Mesenchymal stem cell (in vitro differentiated cells and primary cell): ENCODE results near the gene C11orf91.

Experiments used
- DNase-seq: peaks from one replicate; pipeline ENCODE4 v3.0.0-alpha.2; 2013
- H2AFZ ChIP-seq: one replicate; pipeline ENCODE4 v1.6.1; 2013; ENCODE audit warnings: low read depth, mild to moderate bottlenecking, control low read depth, inconsistent platforms, low read length, moderate library complexity
- H2AK5ac ChIP-seq: 2 replicates; pipeline ENCODE4 v1.6.1; 2013; ENCODE audit warnings: low read length, moderate library complexity, mild to moderate bottlenecking, inconsistent platforms; ENCODE audit not compliant: severe bottlenecking
- H2BK120ac ChIP-seq: one replicate; pipeline ENCODE4 v1.6.1; 2013; ENCODE audit warnings: low read depth, mild to moderate bottlenecking, inconsistent platforms, low read length, moderate library complexity
- H2BK12ac ChIP-seq, 2 experiments: one replicate each; pipeline ENCODE4 v1.6.1; 2013; ENCODE audit warnings: inconsistent platforms in 2 of 2, low read length in 2 of 2, mild to moderate bottlenecking in 2 of 2, moderate library complexity in 2 of 2, control low read depth in 1 of 2
- H2BK15ac ChIP-seq: one replicate; pipeline ENCODE4 v1.6.1; 2013; ENCODE audit warnings: mild to moderate bottlenecking, low read depth, inconsistent platforms; ENCODE audit not compliant: poor library complexity, severe bottlenecking
- H2BK5ac ChIP-seq: 2 replicates; pipeline ENCODE4 v1.6.1; 2013; ENCODE audit warnings: low read depth, mild to moderate bottlenecking, low read length, control low read depth, inconsistent platforms; ENCODE audit not compliant: poor library complexity, severe bottlenecking
- H3K14ac ChIP-seq, 2 experiments: one replicate each; pipeline ENCODE4 v1.6.1; 2013; ENCODE audit warnings: inconsistent platforms in 2 of 2, low read length in 2 of 2, control low read depth in 1 of 2, mild to moderate bottlenecking in 1 of 2, moderate library complexity in 1 of 2
- H3K18ac ChIP-seq, 2 experiments: one replicate each; pipeline ENCODE4 v1.6.1; 2013; ENCODE audit warnings: inconsistent platforms in 2 of 2, low read length in 2 of 2, control low read depth in 1 of 2, low read depth in 1 of 2, mild to moderate bottlenecking in 1 of 2
- H3K23ac ChIP-seq, 2 experiments: one replicate each; pipeline ENCODE4 v1.6.1; 2013; ENCODE audit warnings: inconsistent platforms in 2 of 2, low read length in 2 of 2, mild to moderate bottlenecking in 2 of 2, moderate library complexity in 2 of 2, control low read depth in 1 of 2
- H3K27ac ChIP-seq: 2 replicates; pipeline ENCODE4 v1.5.1; 2013; ENCODE audit warnings: mild to moderate bottlenecking, moderate library complexity, low read length, control low read depth, inconsistent platforms; ENCODE audit not compliant: poor library complexity, severe bottlenecking
- H3K27me3 ChIP-seq, 2 experiments: 2 replicates each; pipeline versions ENCODE4 v1.6.1 to v1.7.0; 2013; ENCODE audit warnings: low read length in 2 of 2, mild to moderate bottlenecking in 2 of 2, moderate library complexity in 2 of 2, control low read depth in 1 of 2, inconsistent platforms in 1 of 2; ENCODE audit not compliant: control insufficient read depth in 1 of 2, insufficient read depth in 1 of 2
- H3K36me3 ChIP-seq, 2 experiments: 2 replicates each; pipeline versions ENCODE4 v1.6.1 to v1.7.0; 2013; ENCODE audit warnings: low read length in 2 of 2, control low read depth in 1 of 2, inconsistent platforms in 1 of 2, low read depth in 1 of 2, mild to moderate bottlenecking in 1 of 2; ENCODE audit not compliant: insufficient read depth in 2 of 2, control insufficient read depth in 1 of 2
- H3K4ac ChIP-seq, 2 experiments: one replicate each; pipeline ENCODE4 v1.6.1; 2013; ENCODE audit warnings: inconsistent platforms in 2 of 2, low read length in 2 of 2, mild to moderate bottlenecking in 2 of 2, moderate library complexity in 2 of 2, control low read depth in 1 of 2, low read depth in 1 of 2
- H3K4me1 ChIP-seq: 2 replicates; pipeline ENCODE4 v1.6.1; 2013; ENCODE audit warnings: low read depth, low read length, control low read depth; ENCODE audit not compliant: control insufficient read depth, insufficient read depth
- H3K4me2 ChIP-seq: 2 replicates; pipeline ENCODE4 v1.6.1; 2013; ENCODE audit warnings: low read length, mild to moderate bottlenecking, inconsistent platforms; ENCODE audit not compliant: poor library complexity, severe bottlenecking
- H3K4me3 ChIP-seq, 2 experiments: 2 replicates each; pipeline versions ENCODE4 v1.5.1 to v1.7.0; 2013; ENCODE audit warnings: low read length in 2 of 2, mild to moderate bottlenecking in 2 of 2, control low read depth in 1 of 2, low read depth in 1 of 2; ENCODE audit not compliant: insufficient read depth in 1 of 2
- H3K79me1 ChIP-seq: replicated peaks from 2 replicates; pipeline ENCODE4 v1.6.1; 2013; ENCODE audit warnings: mild to moderate bottlenecking, control low read depth, low read length, inconsistent platforms; ENCODE audit not compliant: poor library complexity, severe bottlenecking
- H3K9ac ChIP-seq: 2 replicates; pipeline ENCODE4 v1.7.0; 2013; ENCODE audit warnings: mild to moderate bottlenecking, low read length, moderate library complexity
- H3K9me3 ChIP-seq: 2 replicates; pipeline ENCODE4 v1.7.0; 2013; ENCODE audit warnings: mild to moderate bottlenecking, low read length; ENCODE audit not compliant: control insufficient read depth
- H4K8ac ChIP-seq: one replicate; pipeline ENCODE4 v1.6.1; 2013; ENCODE audit warnings: inconsistent platforms, mild to moderate bottlenecking, low read length, moderate library complexity
- H4K91ac ChIP-seq: one replicate; pipeline ENCODE4 v1.6.1; 2013; ENCODE audit warnings: mild to moderate bottlenecking, low read length, inconsistent platforms
- WGBS: methylation state at CpG from one replicate; pipeline ENCODE4 v1.1.7; 2013; ENCODE audit warnings: mixed read lengths; 5-methylcytosine and 5-hydroxymethylcytosine counted together

C11orf91 gene

GRCh38 chr11:33699515-33700062 is 1.0 kb downstream of the C11orf91 start:
- Histone ChIP-seq H3K4ac (no peak overlapping the region), H3K27me3 (no peaks in the 10 kb centered on the region), H3K9ac (peak overlapping the region; percentile 74), H2BK12ac (peak overlapping the region in 1 of 2 experiments; percentile 23), H3K14ac (no peak overlapping the region), H3K4me1 (peaks cover 18% of the 10 kb centered on the region), H3K9me3 (no peaks in the 10 kb centered on the region), H3K4me2 (no peak overlapping the region), H2AFZ (no peak overlapping the region), H2BK15ac (peak overlapping the region; percentile 82), H3K27ac (no peak overlapping the region), H3K4me3 (peak overlapping the region in 1 of 2 experiments; percentile 64), H2BK120ac (peak overlapping the region; percentile 4), H4K8ac (peak overlapping the region; percentile 14), H3K79me1 (peaks cover 3% of the 10 kb centered on the region), H4K91ac (peak overlapping the region; percentile 27), H2AK5ac (peak overlapping the region; percentile 45), H3K36me3 (peaks cover 0 to 9% of the 10 kb centered on the region in 2 experiments), H3K18ac (peak overlapping the region in 1 of 2 experiments; percentile 67), H2BK5ac (no peak overlapping the region), H3K23ac (no peak overlapping the region)
- DNase-seq: no peak
- 81% methylated on average over 12 of the region's 12 CpGs for WGBS

DNA sequence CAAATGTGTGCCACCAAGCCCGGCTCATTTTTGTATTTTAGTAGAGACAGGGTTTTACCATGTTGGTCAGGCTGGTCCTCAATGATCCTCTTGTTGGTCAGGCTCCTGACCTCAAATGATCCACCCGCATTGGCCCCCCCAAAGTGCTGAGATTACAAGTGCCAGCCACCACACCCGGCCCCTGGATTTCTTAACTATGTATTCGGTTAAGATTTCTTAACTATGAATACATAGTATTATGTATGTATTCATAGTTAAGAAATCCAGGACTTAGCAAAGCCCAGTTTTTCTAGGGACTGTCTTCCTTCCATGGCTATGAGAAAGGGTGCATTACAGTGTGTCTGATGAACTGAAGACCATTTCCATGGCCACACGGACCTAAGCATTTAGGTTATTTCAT is 1.7 kb downstream of the C11orf91 start:
- no peak overlapping the region for H2BK12ac ChIP-seq
- H3K4me3 ChIP-seq: no peak overlapping the region
- H3K9me3 ChIP-seq: no peaks in the 10 kb centered on the region
- no peak overlapping the region for H2BK120ac ChIP-seq
- no peak overlapping the region for H3K9ac ChIP-seq
- H2BK15ac ChIP-seq: peak overlapping the region; percentile 88
- H3K4me2 ChIP-seq: no peak overlapping the region
- no peak overlapping the region for H2AFZ ChIP-seq
- H2AK5ac ChIP-seq: no peak overlapping the region
- no peak overlapping the region for H3K14ac ChIP-seq
- WGBS: 96% methylated on average over 4 of the region's 5 CpGs
- no peak overlapping the region for H3K18ac ChIP-seq
- no peak overlapping the region for H3K4ac ChIP-seq
- no peak overlapping the region for H2BK5ac ChIP-seq
- DNase-seq: no peak
- H3K23ac ChIP-seq: no peak overlapping the region
- H3K36me3 ChIP-seq: peaks cover 0 to 2% of the 10 kb centered on the region in 2 experiments
- no peaks in the 10 kb centered on the region for H3K27me3 ChIP-seq
- H4K91ac ChIP-seq: no peak overlapping the region
- H3K79me1 ChIP-seq: peaks cover 3% of the 10 kb centered on the region
- H4K8ac ChIP-seq: no peak overlapping the region
- H3K27ac ChIP-seq: no peak overlapping the region
- peaks cover 21% of the 10 kb centered on the region for H3K4me1 ChIP-seq

- Histone ChIP-seq H3K23ac (no peak overlapping the region), H3K14ac (no peak overlapping the region), H2AFZ (no peak overlapping the region), H3K9me3 (no peaks in the 10 kb centered on the region), H3K27ac (no peak overlapping the region), H2BK5ac (no peak overlapping the region), H3K4me2 (no peak overlapping the region), H2AK5ac (no peak overlapping the region), H2BK12ac (peak overlapping the region in 1 of 2 experiments; percentile 21), H3K9ac (no peak overlapping the region), H3K18ac (peak overlapping the region in 1 of 2 experiments; percentile 41), H3K4me1 (peaks cover 17% of the 10 kb centered on the region), H3K27me3 (no peaks in the 10 kb centered on the region), H4K91ac (no peak overlapping the region), H3K4me3 (no peak overlapping the region), H3K36me3 (no peaks in the 10 kb centered on the region), H3K4ac (no peak overlapping the region), H4K8ac (no peak overlapping the region), H3K79me1 (no peaks in the 10 kb centered on the region), H2BK15ac (no peak overlapping the region), H2BK120ac (no peak overlapping the region)
- WGBS: 88% methylated on average over 3 of the region's 3 CpGs
- DNase-seq: no peak
Observed at GRCh38 chr11:33697997-33698396, 2.6 kb downstream of the C11orf91 start.

DNA sequence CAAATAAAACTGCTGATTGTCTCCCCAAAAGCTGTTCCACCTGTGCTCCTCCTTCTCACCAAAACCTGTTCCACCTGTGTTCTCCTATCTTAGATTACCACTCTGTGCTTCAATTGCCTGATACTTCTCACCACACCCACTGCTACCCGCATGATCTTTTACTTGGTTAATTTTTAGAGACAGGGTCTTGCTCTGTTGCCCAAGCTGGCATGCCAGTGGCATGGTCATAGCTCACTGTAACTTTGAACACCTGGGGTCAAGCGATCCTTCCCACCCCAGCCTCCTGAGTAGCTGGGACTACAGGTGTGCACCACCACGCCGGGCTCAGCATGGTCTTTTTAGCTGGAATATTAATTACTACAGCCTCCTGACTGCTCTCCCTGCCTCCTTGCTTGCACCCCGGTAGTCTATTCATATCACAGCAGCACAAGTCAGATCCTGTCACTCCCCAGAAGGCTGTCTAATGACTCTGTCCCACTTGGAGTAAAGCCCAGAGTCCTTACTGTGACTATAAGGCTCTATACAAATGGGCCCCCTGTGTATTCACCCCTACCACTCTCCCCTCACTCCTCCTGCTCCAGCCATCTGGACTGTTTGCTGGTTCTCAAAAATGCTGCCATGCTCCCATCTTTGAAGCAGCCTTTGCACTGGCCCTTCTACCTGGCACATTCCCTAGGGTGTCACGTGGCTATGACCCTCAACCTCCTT is 3.5 kb downstream of the C11orf91 start:
- no peak overlapping the region for H3K4ac ChIP-seq
- H3K14ac ChIP-seq: no peak overlapping the region
- no peak for DNase-seq
- peak overlapping the region in 1 of 2 experiments; percentile 21 for H2BK12ac ChIP-seq
- no peak overlapping the region for H3K18ac ChIP-seq
- no peak overlapping the region for H3K4me3 ChIP-seq
- H2BK15ac ChIP-seq: no peak overlapping the region
- peaks cover 20% of the 10 kb centered on the region for H3K4me1 ChIP-seq
- WGBS: 97% methylated on average over 6 of the region's 6 CpGs
- no peak overlapping the region for H3K9ac ChIP-seq
- no peak overlapping the region for H3K4me2 ChIP-seq
- no peak overlapping the region for H4K91ac ChIP-seq
- no peak overlapping the region for H2AK5ac ChIP-seq
- H2AFZ ChIP-seq: no peak overlapping the region
- no peak overlapping the region for H2BK120ac ChIP-seq
- no peak overlapping the region for H2BK5ac ChIP-seq
- no peaks in the 10 kb centered on the region for H3K9me3 ChIP-seq
- no peaks in the 10 kb centered on the region for H3K79me1 ChIP-seq
- H3K27me3 ChIP-seq: no peaks in the 10 kb centered on the region
- H3K27ac ChIP-seq: no peak overlapping the region
- no peaks in the 10 kb centered on the region for H3K36me3 ChIP-seq
- no peak overlapping the region for H3K23ac ChIP-seq
- no peak overlapping the region for H4K8ac ChIP-seq
